ENCODE data around the gene ATG4C. TPM values are rescaled to one million over a fixed set of nuclear protein-coding genes. Genes with fewer than 3 reads are reported as not detected.
"Not testable (repeated sequence)": the region's sequence is repeated elsewhere in the genome, so short reads cannot be mapped to it uniquely, and the experiment has no call there.

ATG4C gene
- total RNA-seq, 2 donors from 2014 or later: 9.9 to 21.1 TPM

- H3K4me1 ChIP-seq (ENCODE audit: control insufficient read depth in 1 of 2, low read depth in 2 of 2); DNase-seq (ENCODE audit: low spot score); H3K27ac ChIP-seq; H3K27me3 ChIP-seq (replicated peaks; ENCODE audit: insufficient read depth); H3K36me3 ChIP-seq; H3K4me3 ChIP-seq; H3K9me3 ChIP-seq; ATAC-seq (ENCODE audit: insufficient number of reproducible peaks, low FRiP score, low read depth): not testable (repeated sequence)
These were observed 21.9 kb upstream of the ATG4C start for GRCh38 chr1:62762027-62762426.

- no peak for ATAC-seq (ENCODE audit: insufficient number of reproducible peaks, low FRiP score, low read depth)
- H3K9me3 ChIP-seq: no peaks in the 10 kb centered on the region
- no peaks in the 10 kb centered on the region for H3K27me3 ChIP-seq (replicated peaks; ENCODE audit: insufficient read depth)
- no peak for DNase-seq (ENCODE audit: low spot score)
- H3K4me1 ChIP-seq (ENCODE audit: control insufficient read depth in 1 of 2, low read depth in 2 of 2): no peaks in the 10 kb centered on the region
- TF ChIP-seq CTCF (IDR thresholded peaks at IDR 0.05): no peak
- no peaks in the 10 kb centered on the region for H3K36me3 ChIP-seq
- H3K4me3 ChIP-seq: no peak overlapping the region
- H3K27ac ChIP-seq: no peak overlapping the region
These were observed 18.0 kb upstream of the ATG4C start for GRCh38 chr1:62765981-62766380.

GRCh38 chr1:62768551-62768950, 15.4 kb upstream of the ATG4C start:
- H3K4me1 ChIP-seq (ENCODE audit: control insufficient read depth in 1 of 2, low read depth in 2 of 2); ATAC-seq (ENCODE audit: insufficient number of reproducible peaks, low FRiP score, low read depth); H3K27ac ChIP-seq; DNase-seq (ENCODE audit: low spot score); H3K36me3 ChIP-seq; H3K4me3 ChIP-seq; H3K9me3 ChIP-seq; H3K27me3 ChIP-seq (replicated peaks; ENCODE audit: insufficient read depth): not testable (repeated sequence)

- ATAC-seq (ENCODE audit: insufficient number of reproducible peaks, low FRiP score, low read depth) (no peak), DNase-seq (ENCODE audit: low spot score) (no peak)
- TF ChIP-seq CTCF (IDR thresholded peaks at IDR 0.05): no peak
- H3K9me3 ChIP-seq: no peaks in the 10 kb centered on the region
- no peaks in the 10 kb centered on the region for H3K36me3 ChIP-seq
- peaks cover 2 to 6% of the 10 kb centered on the region in 2 donors for H3K4me1 ChIP-seq (ENCODE audit: control insufficient read depth in 1 of 2, low read depth in 2 of 2)
- H3K27me3 ChIP-seq (replicated peaks; ENCODE audit: insufficient read depth): no peaks in the 10 kb centered on the region
- no peak overlapping the region for H3K4me3 ChIP-seq
- no peak overlapping the region for H3K27ac ChIP-seq
These were observed 11.2 kb upstream of the ATG4C start for GRCh38 chr1:62772607-62773295.

GRCh38 chr1:62774006-62774405, 9.9 kb upstream of the ATG4C start:
- no peak for TF ChIP-seq CTCF (IDR thresholded peaks at IDR 0.05)
- Histone ChIP-seq H3K4me1 (ENCODE audit: control insufficient read depth in 1 of 2, low read depth in 2 of 2) (peaks cover 2 to 6% of the 10 kb centered on the region in 2 donors), H3K4me3 (no peak overlapping the region), H3K9me3 (no peaks in the 10 kb centered on the region), H3K36me3 (no peaks in the 10 kb centered on the region), H3K27ac (no peak overlapping the region), H3K27me3 (replicated peaks; ENCODE audit: insufficient read depth) (no peaks in the 10 kb centered on the region)
- DNase-seq (ENCODE audit: low spot score): no peak
- no peak for ATAC-seq (ENCODE audit: insufficient number of reproducible peaks, low FRiP score, low read depth)

- DNase-seq (ENCODE audit: low spot score): no peak
- Histone ChIP-seq H3K9me3 (no peaks in the 10 kb centered on the region), H3K4me3 (no peak overlapping the region), H3K27me3 (replicated peaks; ENCODE audit: insufficient read depth) (no peaks in the 10 kb centered on the region), H3K4me1 (ENCODE audit: control insufficient read depth in 1 of 2, low read depth in 2 of 2) (peaks cover 2 to 6% of the 10 kb centered on the region in 2 donors), H3K27ac (no peak overlapping the region), H3K36me3 (no peaks in the 10 kb centered on the region)
- no peak for TF ChIP-seq CTCF (IDR thresholded peaks at IDR 0.05)
- ATAC-seq (ENCODE audit: insufficient number of reproducible peaks, low FRiP score, low read depth): no peak
These were observed 8.8 kb upstream of the ATG4C start for GRCh38 chr1:62774971-62775595.

All from thoracic aorta (tissue), 2 donors.